ENCODE measurements around the gene C5orf46. TPM values are rescaled to one million over a fixed set of nuclear protein-coding genes. Genes with fewer than 3 reads are reported as not detected.

C5orf46 gene
- total RNA-seq, 1 donor from 2014 or later, result not detected

DNA sequence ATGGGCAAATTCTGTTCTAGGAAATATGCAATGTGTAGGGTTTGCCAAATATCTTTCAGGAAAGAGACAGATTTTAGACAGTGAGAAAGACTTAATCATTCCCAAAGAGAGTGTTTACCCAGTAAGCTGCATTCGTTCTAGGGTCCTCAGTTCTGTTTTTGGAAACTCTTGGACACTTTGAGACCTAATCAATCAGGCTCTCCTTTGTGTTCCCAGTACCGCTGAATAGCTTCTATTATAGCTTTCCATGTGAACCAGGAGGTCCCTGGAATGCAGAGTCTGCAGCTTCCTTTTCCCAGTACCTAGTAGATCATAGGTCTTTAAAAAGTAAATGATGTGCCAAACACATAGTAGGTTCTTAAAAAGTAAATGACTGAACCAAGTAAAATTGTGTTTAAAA is 63.5 kb downstream of the C5orf46 start:
- H3K4me1 ChIP-seq, result no peaks in the 10 kb centered on the region
- no peaks in the 10 kb centered on the region for H3K36me3 ChIP-seq
- H3K4me3 ChIP-seq, result no peak overlapping the region
- ATAC-seq (no peak), DNase-seq (no peak)
- intact Hi-C loops (cut with DNase I), result no loop called here
- H3K9me3 ChIP-seq, result no peaks in the 10 kb centered on the region
- H3K27me3 ChIP-seq, result no peaks in the 10 kb centered on the region
- no peak overlapping the region for H3K27ac ChIP-seq
- TF ChIP-seq, protein P1, sequence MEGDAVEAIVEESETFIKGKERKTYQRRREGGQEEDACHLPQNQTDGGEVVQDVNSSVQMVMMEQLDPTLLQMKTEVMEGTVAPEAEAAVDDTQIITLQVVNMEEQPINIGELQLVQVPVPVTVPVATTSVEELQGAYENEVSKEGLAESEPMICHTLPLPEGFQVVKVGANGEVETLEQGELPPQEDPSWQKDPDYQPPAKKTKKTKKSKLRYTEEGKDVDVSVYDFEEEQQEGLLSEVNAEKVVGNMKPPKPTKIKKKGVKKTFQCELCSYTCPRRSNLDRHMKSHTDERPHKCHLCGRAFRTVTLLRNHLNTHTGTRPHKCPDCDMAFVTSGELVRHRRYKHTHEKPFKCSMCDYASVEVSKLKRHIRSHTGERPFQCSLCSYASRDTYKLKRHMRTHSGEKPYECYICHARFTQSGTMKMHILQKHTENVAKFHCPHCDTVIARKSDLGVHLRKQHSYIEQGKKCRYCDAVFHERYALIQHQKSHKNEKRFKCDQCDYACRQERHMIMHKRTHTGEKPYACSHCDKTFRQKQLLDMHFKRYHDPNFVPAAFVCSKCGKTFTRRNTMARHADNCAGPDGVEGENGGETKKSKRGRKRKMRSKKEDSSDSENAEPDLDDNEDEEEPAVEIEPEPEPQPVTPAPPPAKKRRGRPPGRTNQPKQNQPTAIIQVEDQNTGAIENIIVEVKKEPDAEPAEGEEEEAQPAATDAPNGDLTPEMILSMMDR (IDR thresholded peaks at IDR 0.05), result no peak

Other genes with a start within 250 kb of the C5orf46 start
- gene JAKMIP2, start 123.8 kb downstream of the C5orf46 start, total RNA-seq, result 7.5 TPM
- not detected for gene SPINK1, start 74.9 kb downstream of the C5orf46 start, total RNA-seq
- 186 TPM for gene SCGB3A2, start 27.8 kb downstream of the C5orf46 start, total RNA-seq
- 3.2 TPM for gene SPINK5, start 157.4 kb upstream of the C5orf46 start, total RNA-seq

All from upper lobe of right lung (tissue), 1 donor.